Epithelial cell of esophagus (primary cell): Measurements from ENCODE around the gene ARHGEF19.

Experiments used
- DNase-seq: peaks from one replicate; pipeline ENCODE4 v3.0.0; 2010; ENCODE audit warnings: low read depth
- H3K4me3 ChIP-seq: 2 replicates; pipeline ENCODE4 v1.5.1; 2011; ENCODE audit warnings: mild to moderate bottlenecking, low read length, control low read depth
- CTCF ChIP-seq: IDR thresholded peaks from 2 replicates; pipeline ENCODE4 v1.5.1; 2011; ENCODE audit warnings: low read depth, mild to moderate bottlenecking, low read length, control low read depth, inconsistent platforms; ENCODE audit not compliant: insufficient read depth; ENCODE audit errors: missing control alignments

ARHGEF19 gene

GRCh38 chr1:16153096-16153998 lies 59.1 kb downstream of the ARHGEF19 start:
- no peak for DNase-seq
- no peak for TF ChIP-seq CTCF
- peak overlapping the region; percentile 92 for H3K4me3 ChIP-seq

- DNase-seq = no peak
- TF ChIP-seq CTCF = no peak
- peak overlapping the region; percentile 92 for H3K4me3 ChIP-seq
Observed at GRCh38 chr1:16152481-16153087, 59.9 kb downstream of the ARHGEF19 start.

GRCh38 chr1:16151995-16152384 lies 60.5 kb downstream of the ARHGEF19 start:
- no peak for DNase-seq
- no peak for TF ChIP-seq CTCF
- peak overlapping the region; percentile 25 for H3K4me3 ChIP-seq

GRCh38 chr1:16151196-16151994 lies 61.1 kb downstream of the ARHGEF19 start:
- no peak for DNase-seq
- H3K4me3 ChIP-seq = peak overlapping the region; percentile 25
- no peak for TF ChIP-seq CTCF

GRCh38 chr1:16150508-16150907 lies 61.9 kb downstream of the ARHGEF19 start:
- DNase-seq = no peak
- no peak overlapping the region for H3K4me3 ChIP-seq
- no peak for TF ChIP-seq CTCF

- DNase-seq = no peak
- H3K4me3 ChIP-seq = no peak overlapping the region
- no peak for TF ChIP-seq CTCF
Observed at GRCh38 chr1:16149702-16150488, 62.6 kb downstream of the ARHGEF19 start.
